Prostate gland (tissue), 2 donors: Measurements from ENCODE around the gene SCUBE1. TPM values are rescaled to one million over a fixed set of nuclear protein-coding genes. Genes with fewer than 3 reads are reported as not detected.

Experiments
- DNase-seq: peaks from one replicate; pipeline ENCODE4 v3.0.0-alpha.2; 2019; ENCODE audit warnings: low spot score
- H3K27ac ChIP-seq, 2 donors: fragments of 200-600 bp; sonication (generic); 2 replicates each; pipeline ENCODE4 v1.5.1; 2017 to 2019
- H3K27me3 ChIP-seq: fragments of 200-600 bp; sonication (generic); replicated peaks from 2 replicates; pipeline ENCODE4 v1.5.1; 2019; ENCODE audit not compliant: insufficient read depth
- H3K36me3 ChIP-seq, 2 donors: fragments of 200-600 bp; sonication (generic); 1 replicate in 1 of 2; 2 replicates in 1 of 2; pipeline versions ENCODE4 v1.5.1 to v1.8.1; 2017 to 2019
- H3K4me1 ChIP-seq: fragments of 200-600 bp; sonication (generic); replicated peaks from 2 replicates; pipeline ENCODE4 v1.5.1; 2019
- H3K4me3 ChIP-seq, 2 donors: fragments of 200-600 bp; sonication (generic); 2 replicates each; pipeline ENCODE4 v1.5.1; 2017 to 2019
- H3K9me3 ChIP-seq: fragments of 200-600 bp; sonication (generic); 2 replicates; pipeline ENCODE4 v1.5.1; 2017
- POLR2A ChIP-seq: fragments of 450-650 bp; IDR thresholded peaks from one replicate; pipeline ENCODE4 v1.6.1; 2016; ENCODE audit warnings: antibody characterized with exemption, mild to moderate bottlenecking
- POLR2AphosphoS5 ChIP-seq: sonication (generic); formaldehyde crosslinking; IDR thresholded peaks from one replicate; pipeline ENCODE4 v1.6.1; 2017; ENCODE audit warnings: antibody characterized with exemption
- WGBS: methylation state at CpG from one replicate; pipeline ENCODE4 v1.1.5; 2018; 5-methylcytosine and 5-hydroxymethylcytosine counted together
- intact Hi-C: fragments of 100-400 bp; cut with DNase I; formaldehyde crosslinking; loops from one replicate; pipeline ENCODE4 v1.14.2; 2022
- total RNA-seq, 2 donors: library from RNA; depleted of rRNA; stranded (reverse); fragments of >200 nt; gene quantifications; one replicate each; pipeline ENCODE4 v1.1.0, GENCODE V29; 2016
- TF ChIP-seq, protein P1 (sequence below), 4 experiments: fragments of 200-600 bp in 2 of 4; fragments of 450-650 bp in 2 of 4; sonication (generic) in 2 of 4; IDR thresholded peaks; 1 replicate in 3 of 4; 2 replicates in 1 of 4; pipeline ENCODE4 v1.5.1; 2016 to 2019; ENCODE audit warnings: antibody characterized with exemption in 4 of 4, mild to moderate bottlenecking in 2 of 4, moderate library complexity in 2 of 4

The SCUBE1 gene
- total RNA-seq, 2 donors from 2014 or later: 0.68 to 23.5 TPM

DNA sequence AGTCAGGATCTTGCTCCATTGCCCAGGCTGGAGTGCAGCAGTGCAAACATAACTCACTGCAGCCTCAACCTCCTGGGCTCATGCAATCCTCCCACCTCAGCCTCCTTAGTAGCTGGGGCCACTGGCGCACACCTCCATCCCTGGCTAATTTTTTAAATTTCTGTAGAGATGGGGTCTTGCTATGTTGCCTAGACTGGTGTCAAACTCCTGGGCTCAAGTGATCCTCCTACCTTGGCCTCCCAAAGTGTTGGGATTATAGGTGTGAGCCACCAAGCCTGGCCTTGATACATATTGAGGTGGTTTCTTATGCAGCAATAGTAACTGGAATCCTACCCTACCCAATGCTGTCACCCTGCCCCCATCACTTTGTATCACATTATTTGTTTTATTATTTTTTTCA is 32.4 kb downstream of the SCUBE1 start:
- no peaks in the 10 kb centered on the region for H3K36me3 ChIP-seq
- no peaks in the 10 kb centered on the region for H3K4me1 ChIP-seq
- H3K4me3 ChIP-seq: no peak overlapping the region
- H3K9me3 ChIP-seq: no peaks in the 10 kb centered on the region
- intact Hi-C loops: no loop called here
- no peak for DNase-seq
- 100% methylated on average over 1 of the region's 1 CpG for WGBS
- no peaks in the 10 kb centered on the region for H3K27me3 ChIP-seq
- no peak overlapping the region for H3K27ac ChIP-seq
- no peak for TF ChIP-seq POLR2A
- TF ChIP-seq, protein P1, sequence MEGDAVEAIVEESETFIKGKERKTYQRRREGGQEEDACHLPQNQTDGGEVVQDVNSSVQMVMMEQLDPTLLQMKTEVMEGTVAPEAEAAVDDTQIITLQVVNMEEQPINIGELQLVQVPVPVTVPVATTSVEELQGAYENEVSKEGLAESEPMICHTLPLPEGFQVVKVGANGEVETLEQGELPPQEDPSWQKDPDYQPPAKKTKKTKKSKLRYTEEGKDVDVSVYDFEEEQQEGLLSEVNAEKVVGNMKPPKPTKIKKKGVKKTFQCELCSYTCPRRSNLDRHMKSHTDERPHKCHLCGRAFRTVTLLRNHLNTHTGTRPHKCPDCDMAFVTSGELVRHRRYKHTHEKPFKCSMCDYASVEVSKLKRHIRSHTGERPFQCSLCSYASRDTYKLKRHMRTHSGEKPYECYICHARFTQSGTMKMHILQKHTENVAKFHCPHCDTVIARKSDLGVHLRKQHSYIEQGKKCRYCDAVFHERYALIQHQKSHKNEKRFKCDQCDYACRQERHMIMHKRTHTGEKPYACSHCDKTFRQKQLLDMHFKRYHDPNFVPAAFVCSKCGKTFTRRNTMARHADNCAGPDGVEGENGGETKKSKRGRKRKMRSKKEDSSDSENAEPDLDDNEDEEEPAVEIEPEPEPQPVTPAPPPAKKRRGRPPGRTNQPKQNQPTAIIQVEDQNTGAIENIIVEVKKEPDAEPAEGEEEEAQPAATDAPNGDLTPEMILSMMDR (IDR thresholded peaks at IDR 0.05): no peak
- no peak for TF ChIP-seq POLR2AphosphoS5

DNA sequence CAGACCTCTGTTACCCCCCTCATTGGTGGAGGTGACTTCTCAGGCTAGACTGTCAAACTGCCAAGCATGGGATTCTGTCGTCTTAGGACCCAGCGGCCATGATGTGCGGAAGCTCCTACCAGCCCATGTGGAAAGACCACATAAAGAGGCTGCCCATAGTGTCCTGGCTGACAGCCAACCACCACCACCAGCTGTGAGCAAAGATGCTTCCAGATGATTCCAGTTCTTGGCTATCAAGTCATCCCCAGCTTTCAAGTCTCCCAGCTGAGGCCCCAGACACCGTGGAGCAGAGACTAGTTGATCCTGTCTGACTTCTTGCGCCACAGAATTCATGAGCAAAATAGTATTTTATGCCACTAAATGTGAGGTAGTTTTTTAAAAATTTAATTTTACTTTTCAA is 32.9 kb downstream of the SCUBE1 start:
- no peak overlapping the region for H3K4me3 ChIP-seq
- no peaks in the 10 kb centered on the region for H3K36me3 ChIP-seq
- WGBS: 85% methylated on average over 5 of the region's 5 CpGs
- no peak overlapping the region for H3K27ac ChIP-seq
- no peaks in the 10 kb centered on the region for H3K27me3 ChIP-seq
- H3K4me1 ChIP-seq: no peaks in the 10 kb centered on the region
- H3K9me3 ChIP-seq: no peaks in the 10 kb centered on the region
- TF ChIP-seq, protein P1 (IDR thresholded peaks at IDR 0.05): no peak
- TF ChIP-seq POLR2AphosphoS5 (no peak), POLR2A (no peak)
- DNase-seq: no peak
- intact Hi-C loops: no loop called here

DNA sequence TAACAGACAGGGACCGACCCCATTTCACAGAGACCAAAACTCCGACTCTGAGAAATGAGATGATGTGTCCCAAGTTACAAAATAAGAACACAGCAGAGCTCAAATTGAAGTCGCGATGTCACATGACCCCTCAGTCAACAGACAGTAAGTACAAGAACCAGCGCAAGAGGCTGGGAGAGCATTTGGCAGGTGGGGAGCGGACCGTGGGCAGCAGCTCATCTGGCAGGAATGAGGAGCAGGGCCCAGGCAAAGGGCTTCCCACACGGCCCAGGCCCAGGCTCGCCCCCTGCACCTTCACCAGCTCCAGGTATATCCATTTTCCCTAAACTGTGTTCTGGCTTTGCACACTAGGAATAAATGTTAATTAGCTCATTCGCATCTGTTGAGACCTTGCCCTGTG is 34.3 kb downstream of the SCUBE1 start:
- no peak overlapping the region for H3K4me3 ChIP-seq
- no peaks in the 10 kb centered on the region for H3K4me1 ChIP-seq
- 78% methylated on average over 10 of the region's 10 CpGs for WGBS
- H3K9me3 ChIP-seq: no peaks in the 10 kb centered on the region
- H3K27me3 ChIP-seq: no peaks in the 10 kb centered on the region
- H3K36me3 ChIP-seq: no peaks in the 10 kb centered on the region
- intact Hi-C loops: no loop called here
- no peak overlapping the region for H3K27ac ChIP-seq
- DNase-seq: no peak
- TF ChIP-seq POLR2AphosphoS5 (no peak), POLR2A (no peak)
- TF ChIP-seq, protein P1 (IDR thresholded peaks at IDR 0.05): no peak

DNA sequence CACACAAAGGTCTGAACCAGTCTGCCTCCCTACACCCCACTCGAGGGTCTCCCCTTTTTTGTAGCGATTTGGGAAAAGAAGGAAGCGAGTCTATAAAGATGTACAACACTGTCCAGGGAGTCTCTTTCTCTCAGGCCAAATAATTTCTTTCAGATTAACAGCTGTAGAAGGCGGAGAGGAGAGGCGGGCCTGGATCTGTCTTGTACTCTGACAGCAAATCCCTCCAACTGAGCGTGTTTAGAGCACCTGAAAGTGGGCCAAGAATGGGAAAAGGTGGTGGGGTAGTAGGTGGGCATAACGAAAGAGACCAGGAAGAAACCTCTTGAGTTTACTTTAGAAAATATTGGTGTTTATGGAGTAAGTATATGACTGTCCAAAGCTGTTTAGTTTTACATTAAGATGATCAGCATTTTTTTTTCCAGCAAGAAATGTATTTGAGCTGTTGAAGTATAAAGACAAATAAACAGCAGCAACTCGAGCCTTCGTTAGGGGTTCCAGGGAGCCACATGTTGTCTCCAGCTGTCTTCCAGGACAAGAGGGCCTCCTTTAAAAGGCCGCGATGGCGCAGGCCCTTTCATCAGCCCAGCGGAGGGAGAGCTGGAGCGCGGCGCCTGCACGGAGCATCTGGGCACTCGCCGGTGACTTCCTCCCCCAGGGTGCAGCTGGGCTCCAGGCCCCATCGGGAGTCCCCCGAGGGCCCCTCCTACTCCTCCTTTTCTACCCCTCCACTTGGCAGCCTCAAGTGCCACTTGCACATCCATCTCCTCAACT is 34.9 kb downstream of the SCUBE1 start:
- Histone ChIP-seq H3K4me3 (no peak overlapping the region), H3K36me3 (no peaks in the 10 kb centered on the region), H3K4me1 (no peaks in the 10 kb centered on the region), H3K27me3 (no peaks in the 10 kb centered on the region), H3K27ac (peak overlapping the region in 1 of 2 donors; percentile 13), H3K9me3 (no peaks in the 10 kb centered on the region)
- 43% methylated on average over 21 of the region's 21 CpGs for WGBS
- intact Hi-C loops: no loop called here
- DNase-seq: no peak
- TF ChIP-seq POLR2AphosphoS5 (no peak), POLR2A (no peak)
- TF ChIP-seq, protein P1 (IDR thresholded peaks at IDR 0.05): no peak

DNA sequence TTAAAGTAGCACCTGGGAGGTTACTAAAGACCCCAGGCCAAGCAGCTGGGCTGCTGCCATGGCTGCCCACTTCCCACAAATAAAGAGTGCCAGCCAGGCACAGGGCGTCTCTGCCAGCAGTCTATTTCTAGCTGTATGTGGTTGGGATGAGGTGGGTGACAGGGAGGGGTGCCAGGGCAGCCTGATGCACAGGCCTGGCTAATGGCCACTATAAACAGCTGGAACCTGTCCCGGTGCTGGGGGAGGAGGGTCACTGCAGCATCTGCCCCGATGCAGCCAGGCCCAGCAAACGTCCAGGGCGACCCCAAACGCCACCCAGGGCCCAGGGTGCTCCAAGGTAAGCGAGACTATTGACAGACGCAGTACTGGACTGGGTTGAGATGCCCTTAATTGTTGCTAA is 37.4 kb downstream of the SCUBE1 start:
- Histone ChIP-seq H3K27me3 (no peaks in the 10 kb centered on the region), H3K27ac (no peak overlapping the region), H3K36me3 (no peaks in the 10 kb centered on the region), H3K4me3 (no peak overlapping the region), H3K9me3 (no peaks in the 10 kb centered on the region), H3K4me1 (no peaks in the 10 kb centered on the region)
- intact Hi-C loops: no loop called here
- 37% methylated on average over 8 of the region's 8 CpGs for WGBS
- TF ChIP-seq POLR2A: no peak
- TF ChIP-seq POLR2AphosphoS5: no peak
- TF ChIP-seq, protein P1 (IDR thresholded peaks at IDR 0.05): no peak
- no peak for DNase-seq
